PFSK-1 (cell line): ENCODE results near the gene RYR1.

Source experiments
- FOXP2 ChIP-seq: optimal IDR thresholded peaks from 2 replicates; pipeline ENCODE3; 2011; ENCODE audit warnings: borderline replicate concordance, control low read depth, inconsistent platforms; ENCODE audit not compliant: insufficient read depth; ENCODE audit errors: extremely low read length, extremely low read depth
- POLR2AphosphoS5 ChIP-seq: IDR thresholded peaks from 2 replicates; pipeline ENCODE4 v1.6.1; 2012; ENCODE audit warnings: low read depth, mild to moderate bottlenecking, control low read depth, low read length, moderate library complexity
- SIN3A ChIP-seq: IDR thresholded peaks from 2 replicates; pipeline ENCODE4 v1.6.1; 2012; ENCODE audit warnings: mild to moderate bottlenecking, low read length, moderate library complexity, borderline replicate concordance; ENCODE audit not compliant: insufficient read depth
- TAF1 ChIP-seq: IDR thresholded peaks from 2 replicates; pipeline ENCODE4 v1.6.1; 2012; ENCODE audit warnings: low read length, control low read depth, borderline replicate concordance; ENCODE audit not compliant: insufficient read depth
- TF ChIP-seq, protein P1 (sequence below), 2 experiments: IDR thresholded peaks; 2 replicates each; pipeline versions ENCODE4 v1.6.1 to v1.8.0; 2011 to 2012; ENCODE audit warnings: low read depth in 2 of 2, low read length in 2 of 2, control low read depth in 1 of 2, inconsistent platforms in 1 of 2, mild to moderate bottlenecking in 1 of 2, moderate library complexity in 1 of 2; ENCODE audit not compliant: insufficient read depth in 1 of 2

The RYR1 gene

GRCh38 chr19:38411041-38411712 is 22.3 kb upstream of the RYR1 start:
- TF ChIP-seq, protein P1, sequence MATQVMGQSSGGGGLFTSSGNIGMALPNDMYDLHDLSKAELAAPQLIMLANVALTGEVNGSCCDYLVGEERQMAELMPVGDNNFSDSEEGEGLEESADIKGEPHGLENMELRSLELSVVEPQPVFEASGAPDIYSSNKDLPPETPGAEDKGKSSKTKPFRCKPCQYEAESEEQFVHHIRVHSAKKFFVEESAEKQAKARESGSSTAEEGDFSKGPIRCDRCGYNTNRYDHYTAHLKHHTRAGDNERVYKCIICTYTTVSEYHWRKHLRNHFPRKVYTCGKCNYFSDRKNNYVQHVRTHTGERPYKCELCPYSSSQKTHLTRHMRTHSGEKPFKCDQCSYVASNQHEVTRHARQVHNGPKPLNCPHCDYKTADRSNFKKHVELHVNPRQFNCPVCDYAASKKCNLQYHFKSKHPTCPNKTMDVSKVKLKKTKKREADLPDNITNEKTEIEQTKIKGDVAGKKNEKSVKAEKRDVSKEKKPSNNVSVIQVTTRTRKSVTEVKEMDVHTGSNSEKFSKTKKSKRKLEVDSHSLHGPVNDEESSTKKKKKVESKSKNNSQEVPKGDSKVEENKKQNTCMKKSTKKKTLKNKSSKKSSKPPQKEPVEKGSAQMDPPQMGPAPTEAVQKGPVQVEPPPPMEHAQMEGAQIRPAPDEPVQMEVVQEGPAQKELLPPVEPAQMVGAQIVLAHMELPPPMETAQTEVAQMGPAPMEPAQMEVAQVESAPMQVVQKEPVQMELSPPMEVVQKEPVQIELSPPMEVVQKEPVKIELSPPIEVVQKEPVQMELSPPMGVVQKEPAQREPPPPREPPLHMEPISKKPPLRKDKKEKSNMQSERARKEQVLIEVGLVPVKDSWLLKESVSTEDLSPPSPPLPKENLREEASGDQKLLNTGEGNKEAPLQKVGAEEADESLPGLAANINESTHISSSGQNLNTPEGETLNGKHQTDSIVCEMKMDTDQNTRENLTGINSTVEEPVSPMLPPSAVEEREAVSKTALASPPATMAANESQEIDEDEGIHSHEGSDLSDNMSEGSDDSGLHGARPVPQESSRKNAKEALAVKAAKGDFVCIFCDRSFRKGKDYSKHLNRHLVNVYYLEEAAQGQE (IDR thresholded peaks at IDR 0.05; ENCODE audit: insufficient read depth in 1 of 2, low read depth in 2 of 2, low read length in 2 of 2): no peak
- TF ChIP-seq FOXP2 (no peak), POLR2AphosphoS5 (no peak), SIN3A (no peak), TAF1 (no peak)

GRCh38 chr19:38412491-38412890 is 21.0 kb upstream of the RYR1 start:
- TF ChIP-seq SIN3A (no peak), TAF1 (no peak)
- TF ChIP-seq, protein P1 (IDR thresholded peaks at IDR 0.05; ENCODE audit: insufficient read depth in 1 of 2, low read depth in 2 of 2, low read length in 2 of 2): no peak

DNA sequence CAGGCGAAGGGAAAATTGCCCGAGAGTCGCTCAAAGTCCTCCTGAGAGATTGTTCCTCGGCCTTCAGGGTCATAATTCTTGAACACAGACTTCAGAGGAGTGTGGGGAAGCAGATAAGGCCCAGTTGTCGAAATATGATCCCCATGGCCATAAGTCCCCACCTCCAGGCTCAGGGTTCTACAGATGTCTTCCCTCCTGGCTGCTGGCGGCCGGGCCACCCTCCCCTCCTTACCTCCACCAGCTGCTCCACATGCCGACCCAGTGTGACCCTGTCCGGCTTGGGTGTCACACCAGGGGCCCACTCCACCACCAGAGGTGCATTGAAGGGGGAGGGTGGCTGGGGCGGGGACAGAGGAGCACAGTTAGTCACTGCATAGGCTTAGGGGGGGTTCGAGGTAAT is 20.5 kb upstream of the RYR1 start:
- TF ChIP-seq, protein P1 (IDR thresholded peaks at IDR 0.05; ENCODE audit: insufficient read depth in 1 of 2, low read depth in 2 of 2, low read length in 2 of 2): no peak
- no peak for TF ChIP-seq TAF1
- TF ChIP-seq FOXP2: no peak
- no peak for TF ChIP-seq SIN3A
- no peak for TF ChIP-seq POLR2AphosphoS5

- TF ChIP-seq, protein P1 (IDR thresholded peaks at IDR 0.05; ENCODE audit: insufficient read depth in 1 of 2, low read depth in 2 of 2, low read length in 2 of 2): no peak
- TF ChIP-seq FOXP2: no peak
These were observed 20.1 kb upstream of the RYR1 start for GRCh38 chr19:38413416-38413815.

DNA sequence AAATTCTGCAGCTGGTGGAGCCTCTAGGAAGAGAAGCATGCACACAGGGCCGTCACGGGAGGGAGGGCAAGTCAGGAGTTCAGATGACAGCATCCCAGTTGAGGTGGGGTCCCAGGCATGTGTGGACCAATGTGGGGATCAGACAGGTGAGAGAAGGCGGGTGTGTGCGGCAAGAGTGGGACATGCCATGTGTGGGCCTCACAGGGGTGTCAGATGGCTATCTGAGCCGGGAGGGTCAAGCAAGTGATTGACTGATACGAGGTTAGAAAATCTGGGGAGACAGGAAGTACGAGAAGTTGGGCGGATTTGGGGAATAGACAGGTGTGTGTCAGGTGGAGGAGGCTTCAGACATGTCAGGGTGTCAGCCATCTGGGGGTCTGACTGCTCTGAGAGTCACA is 16.3 kb upstream of the RYR1 start:
- TF ChIP-seq, protein P1 (IDR thresholded peaks at IDR 0.05; ENCODE audit: insufficient read depth in 1 of 2, low read depth in 2 of 2, low read length in 2 of 2): no peak
- no peak for TF ChIP-seq POLR2AphosphoS5
- no peak for TF ChIP-seq SIN3A
- no peak for TF ChIP-seq FOXP2
- TF ChIP-seq TAF1: no peak
